ENCODE data around the gene PHF8. TPM values are rescaled to one million over a fixed set of nuclear protein-coding genes. Genes with fewer than 3 reads are reported as not detected.

PHF8 gene
- 14.6 and 32.9 TPM in 2 replicates for total RNA-seq

DNA sequence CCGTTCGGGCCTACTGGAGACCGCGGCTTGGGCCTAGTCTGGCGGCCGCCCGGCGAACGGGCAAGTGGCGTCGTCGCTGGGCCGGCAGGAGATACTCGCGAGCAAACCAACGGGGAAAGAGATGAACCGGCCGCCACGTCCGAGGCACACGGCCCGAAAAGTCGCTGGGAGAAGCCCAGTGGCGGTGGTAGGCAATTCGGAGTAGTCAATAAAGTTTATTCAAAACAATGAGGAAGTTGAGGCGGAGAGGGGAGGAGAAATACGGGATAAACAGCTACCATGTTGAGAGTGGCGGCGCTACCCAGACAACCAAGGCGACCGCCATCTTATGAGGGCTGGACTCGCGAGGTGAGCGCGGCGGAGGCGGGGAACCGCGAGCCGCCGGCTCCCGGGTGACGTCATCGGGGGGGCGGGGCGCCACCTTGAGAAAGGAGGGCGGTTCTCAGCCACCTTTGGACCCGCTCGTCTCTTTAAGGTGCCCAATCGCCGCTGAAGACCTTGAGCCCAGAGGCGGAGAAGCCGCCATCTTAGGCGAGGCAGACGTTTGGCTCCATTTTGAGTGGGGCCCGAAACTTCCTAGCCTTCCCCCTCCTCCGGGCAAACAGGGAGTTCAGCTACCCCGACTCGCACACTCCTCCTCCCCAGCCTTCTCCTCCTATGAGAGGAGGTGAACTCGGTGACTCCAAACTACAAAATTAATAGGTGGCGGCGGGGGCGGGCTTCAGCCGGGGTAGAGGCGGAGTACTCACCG is at the start of gene PHF8:
TSS of gene PHF8 (minus strand) at position 348 of the 751 bp plus-strand sequence. CDS start 1,745 bp downstream, outside the sequence.

Other genes starting within 250 kb of the PHF8 start
- gene FAM120C, start 138.8 kb upstream of the PHF8 start, total RNA-seq, result 1.3 and 5.0 TPM in 2 replicates

All from bladder microvascular endothelial cell (primary cell).